K562 (cell line): ENCODE results near the gene SLC45A3. TPM values are rescaled to one million over a fixed set of nuclear protein-coding genes. Genes with fewer than 3 reads are reported as not detected.

Experiments
- ATAC-seq: fragments of 200-7000 bp; cut with Tn5 transposase; 3 replicates; pipeline ENCODE4 v1.9.1; 2020; ENCODE audit warnings: moderate library complexity
- BruUV-seq: library from RNA; stranded (reverse); fragments of 400-500 nt; replicated peaks from 2 replicates; lab custom pipeline; 2021; lab: Mats Ljungman, UMichigan
- CTCF ChIA-PET: fragments of 300-600 bp; formaldehyde crosslinking; extraction: SDS; loops from one replicate; lab custom pipeline; 2021; ENCODE audit warnings: low intra/inter-chr PET ratio; lab: Yijun Ruan, JAX
- POLR2A ChIA-PET: fragments of 300-600, 350-650 bp; sonication (Branson Sonifier 250); formaldehyde crosslinking; extraction: SDS; loops from one replicate; lab custom pipeline; 2021; ENCODE audit warnings: antibody characterized with exemption, inconsistent platforms; lab: Yijun Ruan, JAX
- DNase-seq, 4 experiments: peaks; one replicate each; pipeline versions ENCODE4 v3.0.0 to v3.0.0-alpha.2; 2011 to 2018; ENCODE audit warnings: low spot score in 3 of 4, mixed read lengths in 3 of 4; ENCODE audit errors: extremely low read depth in 1 of 4
- FAIRE-seq: peaks from 2 replicates; lab custom pipeline; 2011; peaks lifted over from hg19 to GRCh38; lab: Jason Lieb, UNC
- H2AFZ ChIP-seq: 2 replicates; pipeline ENCODE4 v1.6.0; 2011; ENCODE audit warnings: low read depth, low read length, control low read depth, inconsistent platforms
- H3K27ac ChIP-seq: fragments of 200-600 bp; 3 replicates; pipeline ENCODE4 v1.8.0; 2011; ENCODE audit warnings: low read depth, mild to moderate bottlenecking, control low read depth, inconsistent platforms, low read length, moderate library complexity, mixed read lengths; ENCODE audit errors: extremely low read depth
- H3K27me3 ChIP-seq, 2 experiments: fragments of 300-600 bp in 1 of 2; 2 replicates in 1 of 2; 3 replicates in 1 of 2; pipeline versions ENCODE4 v1.6.0 to v1.8.0; 2011; ENCODE audit warnings: inconsistent platforms in 2 of 2, low read length in 2 of 2, mild to moderate bottlenecking in 1 of 2, mixed read lengths in 1 of 2, moderate library complexity in 1 of 2; ENCODE audit not compliant: control insufficient read depth in 2 of 2, insufficient read depth in 2 of 2
- H3K36me3 ChIP-seq: fragments of 300-600 bp; 3 replicates; pipeline ENCODE4 v1.8.0; 2011; ENCODE audit warnings: mild to moderate bottlenecking, low read length, inconsistent platforms; ENCODE audit not compliant: control insufficient read depth, insufficient read depth
- H3K4me1 ChIP-seq, 2 experiments: fragments of 200-600 bp in 1 of 2; replicated peaks in 1 of 2; 2 replicates in 1 of 2; 3 replicates in 1 of 2; pipeline versions ENCODE4 v1.5.1 to v1.8.0; 2011; ENCODE audit warnings: inconsistent platforms in 2 of 2, low read length in 2 of 2, mild to moderate bottlenecking in 1 of 2, mixed read lengths in 1 of 2, moderate library complexity in 1 of 2; ENCODE audit not compliant: control insufficient read depth in 2 of 2, insufficient read depth in 2 of 2
- H3K4me2 ChIP-seq: 2 replicates; pipeline ENCODE4 v1.6.1; 2011; ENCODE audit warnings: low read length, control low read depth, inconsistent platforms, mixed read lengths; ENCODE audit not compliant: insufficient read depth
- H3K4me3 ChIP-seq: fragments of 200-600 bp; sonication (generic), shearing (Covaris generic); 2 replicates; pipeline ENCODE4 v1.5.1; 2016; ENCODE audit warnings: control low read depth, inconsistent platforms
- H3K79me2 ChIP-seq: fragments of 200-600 bp; 3 replicates; pipeline ENCODE4 v1.8.0; 2011; ENCODE audit warnings: low read length, inconsistent platforms; ENCODE audit not compliant: control insufficient read depth, insufficient read depth
- H3K9ac ChIP-seq, 2 experiments: 2 replicates each; pipeline versions ENCODE4 v1.6.0 to v1.6.1; 2011; ENCODE audit warnings: low read depth in 2 of 2, low read length in 2 of 2, control low read depth in 1 of 2, inconsistent platforms in 1 of 2, mild to moderate bottlenecking in 1 of 2, mixed read lengths in 1 of 2; ENCODE audit not compliant: insufficient read depth in 1 of 2
- H3K9me1 ChIP-seq: one replicate; pipeline ENCODE4 v1.6.0; 2011; ENCODE audit warnings: inconsistent platforms, mild to moderate bottlenecking, low read length, moderate library complexity; ENCODE audit not compliant: control insufficient read depth, insufficient read depth
- H3K9me3 ChIP-seq: replicated peaks from 2 replicates; pipeline ENCODE4 v1.5.1; 2011; ENCODE audit warnings: low read depth, low read length, inconsistent platforms; ENCODE audit not compliant: control insufficient read depth, insufficient read depth
- H4K20me1 ChIP-seq: replicated peaks from 2 replicates; pipeline ENCODE4 v1.6.1; 2011; ENCODE audit warnings: low read length, inconsistent platforms, mixed read lengths; ENCODE audit not compliant: control insufficient read depth, insufficient read depth
- CBX2 ChIP-seq: fragments of 200-600 bp; sonication (generic); IDR thresholded peaks from one replicate; pipeline ENCODE4 v1.6.1; 2012; ENCODE audit warnings: mild to moderate bottlenecking, low read length, inconsistent platforms; ENCODE audit not compliant: insufficient read depth, poor library complexity, severe bottlenecking
- EGR1 ChIP-seq: fragments of 450-650 bp; conservative IDR thresholded peaks from 2 replicates; pipeline ENCODE4 v1.6.1; 2017; ENCODE audit warnings: mild to moderate bottlenecking
- ETV1 ChIP-seq: fragments of 450-650 bp; conservative IDR thresholded peaks from 2 replicates; pipeline ENCODE4 v1.6.1; 2016; ENCODE audit warnings: missing genetic modification characterization, control low read depth, low read depth, missing compliant biosample characterization
- GABPB2 ChIP-seq: fragments of 250-450 bp; sonication (Bioruptor Pico); conservative IDR thresholded peaks from 2 replicates; pipeline ENCODE4 v1.5.1; 2021; ENCODE audit warnings: mild to moderate bottlenecking
- KLF13 ChIP-seq: fragments of 450-650 bp; IDR thresholded peaks from 2 replicates; pipeline ENCODE4 v1.6.1; 2016; ENCODE audit warnings: missing genetic modification characterization, low read depth, mild to moderate bottlenecking, missing compliant biosample characterization, moderate library complexity, borderline replicate concordance
- POLR2G ChIP-seq: fragments of 200-400 bp; formaldehyde crosslinking; IDR thresholded peaks from 2 replicates; pipeline ENCODE4 v1.6.1; 2017; ENCODE audit warnings: low read depth, mild to moderate bottlenecking, antibody characterized with exemption, low read length, moderate library complexity
- SIN3A ChIP-seq, 2 experiments: fragments of 150-350 bp in 1 of 2; IDR thresholded peaks; 2 replicates each; pipeline ENCODE4 v1.6.1; 2011 to 2016; ENCODE audit warnings: borderline replicate concordance in 2 of 2, low read depth in 2 of 2, low read length in 2 of 2, mild to moderate bottlenecking in 2 of 2, moderate library complexity in 2 of 2; ENCODE audit not compliant: control insufficient read depth in 1 of 2
- SIX5 ChIP-seq, 2 experiments: IDR thresholded peaks; 2 replicates each; pipeline ENCODE4 v1.6.1; 2011; ENCODE audit warnings: low read length in 2 of 2, borderline replicate concordance in 1 of 2, low read depth in 1 of 2, mild to moderate bottlenecking in 1 of 2, moderate library complexity in 1 of 2; ENCODE audit not compliant: insufficient read depth in 1 of 2
- SRSF7 ChIP-seq: fragments of 200-400 bp; formaldehyde crosslinking; optimal IDR thresholded peaks from 2 replicates; pipeline ENCODE3; 2017; ENCODE audit warnings: mild to moderate bottlenecking, low read depth, low read length
- ZBTB11 ChIP-seq, 3 experiments: fragments of 200-800 bp in 1 of 3; fragments of 250-450 bp in 1 of 3; fragments of 450-650 bp in 1 of 3; sonication (Bioruptor Pico) in 1 of 3; sonication (Bioruptor generic) in 1 of 3; formaldehyde crosslinking in 1 of 3; IDR thresholded peaks; 2 replicates each; pipeline versions ENCODE4 v1.6.1 to v1.8.0; 2016 to 2022; ENCODE audit warnings: mild to moderate bottlenecking in 2 of 3, missing genetic modification characterization in 2 of 3, missing compliant biosample characterization in 1 of 3, moderate library complexity in 1 of 3
- ZNF174 ChIP-seq: fragments of 250-450 bp; sonication (Bioruptor Pico); IDR thresholded peaks from 2 replicates; pipeline ENCODE4 v1.4.0; 2020; ENCODE audit warnings: mild to moderate bottlenecking
- ZNF224 ChIP-seq: sonication (generic); formaldehyde crosslinking; IDR thresholded peaks from 2 replicates; pipeline ENCODE4 v1.8.0; 2022; ENCODE audit warnings: mild to moderate bottlenecking, missing genetic modification reagents
- ZNF280B ChIP-seq: fragments of 250-450 bp; sonication (Bioruptor Pico); IDR thresholded peaks from 2 replicates; pipeline ENCODE4 v1.5.1; 2021; ENCODE audit warnings: mild to moderate bottlenecking
- ZNF444 ChIP-seq: fragments of 250-450 bp; sonication (Bioruptor Pico); IDR thresholded peaks from 2 replicates; pipeline ENCODE4 v1.4.0; 2020; ENCODE audit warnings: mild to moderate bottlenecking, moderate library complexity
- WGBS: fragments of 100-300 bp; shearing (Covaris generic); methylation state at CpG from one replicate; pipeline ENCODE4 v1.1.6; 2016; ENCODE audit warnings: low coverage, mixed read lengths; ENCODE audit not compliant: insufficient coverage; ENCODE audit errors: missing lambda C conversion rate; 5-methylcytosine and 5-hydroxymethylcytosine counted together
- in situ Hi-C: fragments of 300-500 bp; cut with MboI; formaldehyde crosslinking; loops from 4 replicates; pipeline ENCODE4 v1.15.0; 2018; ENCODE audit warnings: inconsistent platforms, mixed read lengths
- intact Hi-C: fragments of 100-400 bp; cut with micrococcal nuclease; formaldehyde crosslinking; loops from 2 replicates; pipeline ENCODE4 v1.14.2; 2022
- polyA plus RNA-seq, 8 experiments: library from polyadenylated mRNA; depleted of rRNA in 4 of 8; stranded (reverse) in 5 of 8; unstranded in 3 of 8; fragments of >200 nt; fragmentation: Nextera tagmentation in 2 of 8; fragmentation: Illumina TruSeq in 1 of 8; extraction: Ambion mirVana in 2 of 8; extraction: Trizol in 1 of 8; gene quantifications; 2 replicates each; pipeline versions ENCODE4 v1.2.1 to v1.2.3, GENCODE V29; 2011 to 2014; ENCODE audit warnings: inconsistent platforms in 1 of 8, missing spikeins in 1 of 8
- total RNA-seq, 7 experiments: library from RNA; depleted of rRNA in 6 of 7; stranded (reverse); fragments of >200 nt in 6 of 7; fragmentation: Illumina TruSeq in 2 of 7; extraction: Trizol in 2 of 7; gene quantifications; 2 replicates each; pipeline versions ENCODE4 v1.2.1 to v1.2.3, GENCODE V29; 2011 to 2021; ENCODE audit warnings: low replicate concordance in 1 of 7

Gene SLC45A3
- total and polyA plus RNA-seq, 9 of the 15 experiments (the other 6 are each of a cell fraction or from before 2014, with no cell fraction given) = 0.06 to 3.3 (median 1.3) TPM

- TF ChIP-seq KLF13 (tag) = peak; percentile 64
- TF ChIP-seq ZNF280B (CRISPR knock-in tag) = no peak
- TF ChIP-seq POLR2G = peak; percentile 63
Observed at GRCh38 chr1:205680073-205680851, at the start of gene SLC45A3 (continued).

- Histone ChIP-seq H3K79me2 (peaks cover 52% of the 10 kb centered on the region), H3K4me2 (no peak overlapping the region)
- POLR2A ChIA-PET = interaction anchor here (0.6 to 3.3 kb wide), 4 partner anchors 11 to 441 kb away, joined by 3 to 10 read pairs (median 3); no protein-coding TSS in a partner anchor
- TF ChIP-seq CBX2 (no peak), SIX5 (IDR thresholded peaks at IDR 0.05; ENCODE audit: borderline replicate concordance in 1 of 2, insufficient read depth in 1 of 2, low read depth in 1 of 2, low read length in 2 of 2) (no peak), GABPB2 (CRISPR knock-in tag) (no peak), ZBTB11 (CRISPR knock-in tag; IDR thresholded peaks at IDR 0.05) (no peak), ZNF224 (CRISPR knock-in tag) (no peak), SIN3A (IDR thresholded peaks at IDR 0.05; ENCODE audit: borderline replicate concordance in 2 of 2, control insufficient read depth in 1 of 2, low read depth in 2 of 2, low read length in 2 of 2) (no peak), EGR1 (no peak), ZNF174 (CRISPR knock-in tag) (no peak), ETV1 (tag) (no peak), SRSF7 (no peak), ZNF444 (CRISPR knock-in tag) (no peak)
Observed at GRCh38 chr1:205726619-205727125, 46.4 kb upstream of the SLC45A3 start.

More at GRCh38 chr1:205726619-205727125, 46.4 kb upstream of the SLC45A3 start:
- no peak for FAIRE-seq
- Histone ChIP-seq H3K27ac (no peak overlapping the region), H3K27me3 (no peaks in the 10 kb centered on the region), H3K9me3 (no peaks in the 10 kb centered on the region), H3K4me3 (no peak overlapping the region), H3K36me3 (peaks cover 84% of the 10 kb centered on the region), H3K4me1 (no peaks in the 10 kb centered on the region), H3K9ac (no peak overlapping the region), H4K20me1 (no peaks in the 10 kb centered on the region), H3K9me1 (no peaks in the 10 kb centered on the region), H2AFZ (no peak overlapping the region)
- no peak for DNase-seq
- no peak for ATAC-seq
- intact Hi-C loops (no loop called here), in situ Hi-C loops (no loop called here)
- CTCF ChIA-PET = no interaction called here
- 93% methylated on average over 4 of the region's 4 CpGs for WGBS
- no TSS peak for BruUV-seq
